GM10266 (cell line): ENCODE measurements around the gene DENND1C.
A peak's percentile ranks its signal among the peaks of the same experiment; 100 is the strongest.

ENCODE experiments used
- DNase-seq: peaks from one replicate; pipeline ENCODE4 v3.0.0; 2012; ENCODE audit errors: extremely low spot score
- TF ChIP-seq, protein P1 (sequence below): IDR thresholded peaks from 2 replicates; pipeline ENCODE4 v1.5.1; 2012; ENCODE audit warnings: mild to moderate bottlenecking, low read depth; ENCODE audit not compliant: control insufficient read depth, insufficient read depth; ENCODE audit errors: missing control alignments

DENND1C gene

DNA sequence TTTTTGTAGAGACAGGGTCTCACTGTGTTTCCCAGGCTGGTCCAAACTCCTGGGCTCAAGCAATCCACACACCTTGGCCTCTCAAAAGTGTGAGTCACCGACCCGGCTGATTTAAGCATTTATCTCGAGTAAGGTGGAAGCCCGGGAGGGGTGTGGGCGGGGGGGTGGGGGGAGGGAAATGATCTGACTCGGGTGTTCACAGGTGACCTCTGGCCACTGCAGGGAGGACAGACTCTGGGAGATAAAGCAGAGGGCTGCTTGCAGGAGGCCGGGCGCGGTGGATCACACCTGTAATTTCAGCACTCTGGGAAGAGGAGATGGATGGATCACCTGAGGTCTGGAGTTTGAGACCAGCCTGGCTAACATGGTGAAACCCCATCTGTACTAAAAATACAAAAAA is 7.9 kb downstream of the DENND1C start:
- TF ChIP-seq, protein P1, sequence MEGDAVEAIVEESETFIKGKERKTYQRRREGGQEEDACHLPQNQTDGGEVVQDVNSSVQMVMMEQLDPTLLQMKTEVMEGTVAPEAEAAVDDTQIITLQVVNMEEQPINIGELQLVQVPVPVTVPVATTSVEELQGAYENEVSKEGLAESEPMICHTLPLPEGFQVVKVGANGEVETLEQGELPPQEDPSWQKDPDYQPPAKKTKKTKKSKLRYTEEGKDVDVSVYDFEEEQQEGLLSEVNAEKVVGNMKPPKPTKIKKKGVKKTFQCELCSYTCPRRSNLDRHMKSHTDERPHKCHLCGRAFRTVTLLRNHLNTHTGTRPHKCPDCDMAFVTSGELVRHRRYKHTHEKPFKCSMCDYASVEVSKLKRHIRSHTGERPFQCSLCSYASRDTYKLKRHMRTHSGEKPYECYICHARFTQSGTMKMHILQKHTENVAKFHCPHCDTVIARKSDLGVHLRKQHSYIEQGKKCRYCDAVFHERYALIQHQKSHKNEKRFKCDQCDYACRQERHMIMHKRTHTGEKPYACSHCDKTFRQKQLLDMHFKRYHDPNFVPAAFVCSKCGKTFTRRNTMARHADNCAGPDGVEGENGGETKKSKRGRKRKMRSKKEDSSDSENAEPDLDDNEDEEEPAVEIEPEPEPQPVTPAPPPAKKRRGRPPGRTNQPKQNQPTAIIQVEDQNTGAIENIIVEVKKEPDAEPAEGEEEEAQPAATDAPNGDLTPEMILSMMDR, result no peak
- no peak for DNase-seq

- TF ChIP-seq, protein P1, result no peak
- DNase-seq, result no peak
Measured at GRCh38 chr19:6472713-6473112, 8.9 kb downstream of the DENND1C start.

GRCh38 chr19:6471076-6471475 is 10.5 kb downstream of the DENND1C start:
- DNase-seq, result no peak
- TF ChIP-seq, protein P1, result no peak

- DNase-seq, result no peak
- TF ChIP-seq, protein P1, result no peak
Measured at GRCh38 chr19:6470173-6470572, 11.4 kb downstream of the DENND1C start.

DNA sequence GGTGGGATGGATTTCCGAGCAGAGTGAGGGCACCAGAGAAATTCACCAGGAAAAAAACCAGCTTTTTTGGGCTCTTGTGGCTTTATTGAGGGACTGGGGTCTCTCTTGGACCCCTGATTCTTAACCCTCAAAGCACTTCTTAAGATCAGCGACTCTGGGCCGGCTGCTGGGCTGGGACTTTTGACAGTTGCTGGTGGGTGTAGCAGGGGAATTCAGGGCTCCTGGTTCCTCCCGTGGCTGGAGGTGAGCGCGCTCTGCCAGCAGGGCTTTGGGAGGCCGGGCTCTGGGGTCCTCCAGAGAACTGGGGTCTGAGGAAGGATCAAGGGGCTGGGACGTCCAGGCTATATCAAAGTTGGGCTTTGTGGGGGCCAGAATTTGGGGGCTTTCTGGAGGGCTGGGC is 14.2 kb downstream of the DENND1C start:
- DNase-seq, result peak; percentile 47
- TF ChIP-seq, protein P1, result no peak

DNA sequence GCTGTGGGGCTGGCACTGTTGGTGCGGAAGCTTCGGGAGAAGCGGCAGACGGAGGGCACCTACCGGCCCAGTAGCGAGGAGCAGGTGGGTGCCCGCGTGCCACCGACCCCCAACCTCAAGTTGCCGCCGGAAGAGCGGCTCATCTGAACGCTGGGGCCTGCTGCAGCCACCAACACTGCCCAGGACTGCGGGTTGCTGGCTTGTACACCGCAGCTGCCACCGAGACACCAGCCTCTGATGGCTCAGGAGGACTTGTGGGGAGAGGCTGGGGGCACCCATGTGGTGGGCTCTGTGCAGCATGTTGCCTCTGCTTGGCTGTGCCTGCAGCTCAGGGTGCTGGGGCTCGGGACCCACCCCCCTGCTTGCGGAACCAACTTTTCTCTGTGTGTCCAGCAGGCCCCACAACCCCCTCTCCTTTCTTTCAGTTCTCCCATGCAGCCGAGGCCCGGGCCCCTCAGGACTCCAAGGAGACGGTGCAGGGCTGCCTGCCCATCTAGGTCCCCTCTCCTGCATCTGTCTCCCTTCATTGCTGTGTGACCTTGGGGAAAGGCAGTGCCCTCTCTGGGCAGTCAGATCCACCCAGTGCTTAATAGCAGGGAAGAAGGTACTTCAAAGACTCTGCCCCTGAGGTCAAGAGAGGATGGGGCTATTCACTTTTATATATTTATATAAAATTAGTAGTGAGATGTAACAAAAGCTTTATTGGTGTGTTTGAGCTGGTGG is 14.9 kb downstream of the DENND1C start:
- DNase-seq, result no peak
- TF ChIP-seq, protein P1, result no peak

DNA sequence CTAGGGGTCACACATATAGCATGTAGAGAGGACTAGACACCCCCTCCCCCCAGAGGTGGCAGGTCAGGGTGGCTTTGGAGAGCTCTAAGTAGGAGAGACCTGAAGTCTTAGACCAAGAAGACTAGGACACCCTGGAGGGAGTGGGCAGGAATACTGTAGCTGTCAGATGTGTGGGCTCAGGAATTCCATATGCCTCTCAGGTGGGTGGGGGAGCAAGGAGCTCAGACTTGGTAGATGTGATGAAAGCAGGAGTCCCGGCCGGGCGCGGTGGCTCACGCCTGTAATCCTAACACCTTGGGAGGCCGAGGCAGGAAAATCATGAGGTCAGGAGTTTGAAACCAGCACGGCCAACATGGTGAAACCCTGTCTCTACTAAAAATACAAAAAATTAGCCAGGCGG is 15.9 kb downstream of the DENND1C start:
- no peak for DNase-seq
- TF ChIP-seq, protein P1, result no peak
